Liver (tissue), 9 donors: Measurements from ENCODE around the gene IGFL3. TPM values are rescaled to one million over a fixed set of nuclear protein-coding genes. Genes with fewer than 3 reads are reported as not detected.

Experiments used
- DNase-seq: peaks from one replicate; pipeline ENCODE4 v3.0.0-alpha.2; 2017; ENCODE audit warnings: low spot score
- H3K27ac ChIP-seq, 2 donors: one replicate each; pipeline ENCODE4 v1.7.0; 2013; ENCODE audit warnings: inconsistent platforms in 2 of 2, low read length in 2 of 2, control low read depth in 1 of 2, low read depth in 1 of 2, mild to moderate bottlenecking in 1 of 2
- H3K27me3 ChIP-seq, 4 donors: one replicate each; pipeline versions ENCODE4 v1.6.1 to v1.7.0; 2013; ENCODE audit warnings: low read length in 3 of 4, inconsistent platforms in 1 of 4, mild to moderate bottlenecking in 1 of 4, moderate library complexity in 1 of 4; ENCODE audit not compliant: control insufficient read depth in 4 of 4, insufficient read depth in 4 of 4
- H3K36me3 ChIP-seq, 4 donors: one replicate each; pipeline versions ENCODE4 v1.6.1 to v1.7.0; 2013; ENCODE audit warnings: low read length in 3 of 4, mild to moderate bottlenecking in 3 of 4, low read depth in 1 of 4, moderate library complexity in 1 of 4; ENCODE audit not compliant: control insufficient read depth in 4 of 4, insufficient read depth in 3 of 4
- H3K4me1 ChIP-seq, 4 donors: one replicate each; pipeline versions ENCODE4 v1.6.1 to v1.7.0; 2013; ENCODE audit warnings: low read length in 3 of 4, mild to moderate bottlenecking in 3 of 4, moderate library complexity in 1 of 4; ENCODE audit not compliant: control insufficient read depth in 4 of 4, insufficient read depth in 4 of 4
- H3K4me3 ChIP-seq, 3 donors: one replicate each; pipeline versions ENCODE4 v1.6.1 to v1.7.0; 2013; ENCODE audit warnings: low read length in 3 of 3, control low read depth in 1 of 3, low read depth in 1 of 3, mild to moderate bottlenecking in 1 of 3
- H3K9ac ChIP-seq, 2 donors: one replicate each; pipeline ENCODE4 v1.7.0; 2013; ENCODE audit warnings: low read length in 2 of 2, mild to moderate bottlenecking in 2 of 2, moderate library complexity in 2 of 2, control low read depth in 1 of 2, low read depth in 1 of 2
- H3K9me3 ChIP-seq, 4 donors: one replicate each; pipeline versions ENCODE4 v1.6.1 to v1.7.0; 2013; ENCODE audit warnings: low read length in 3 of 4; ENCODE audit not compliant: control insufficient read depth in 4 of 4
- EGR1 ChIP-seq, 2 donors: IDR thresholded peaks; 2 replicates each; pipeline ENCODE4 v1.6.1; 2016 to 2018; ENCODE audit warnings: antibody characterized with exemption in 2 of 2, low read depth in 2 of 2
- FOXA1 ChIP-seq: IDR thresholded peaks from 2 replicates; pipeline ENCODE4 v1.6.1; 2016; ENCODE audit warnings: antibody characterized with exemption
- FOXA2 ChIP-seq: IDR thresholded peaks from 2 replicates; pipeline ENCODE4 v1.6.1; 2016; ENCODE audit warnings: antibody characterized with exemption
- GABPA ChIP-seq, 2 donors: IDR thresholded peaks in 1 of 2; conservative IDR thresholded peaks in 1 of 2; 2 replicates each; pipeline ENCODE4 v1.6.1; 2016; ENCODE audit warnings: antibody characterized with exemption in 2 of 2, mild to moderate bottlenecking in 1 of 2, moderate library complexity in 1 of 2
- HNF4A ChIP-seq, 2 donors: conservative IDR thresholded peaks; 2 replicates each; pipeline ENCODE4 v1.6.1; 2016; ENCODE audit warnings: antibody characterized with exemption in 2 of 2, mild to moderate bottlenecking in 2 of 2
- HNF4G ChIP-seq: IDR thresholded peaks from 2 replicates; pipeline ENCODE4 v1.6.1; 2016; ENCODE audit warnings: antibody characterized with exemption
- JUND ChIP-seq, 2 donors: IDR thresholded peaks; 2 replicates each; pipeline ENCODE4 v1.6.1; 2016; ENCODE audit warnings: antibody characterized with exemption in 2 of 2
- NR2F2 ChIP-seq: IDR thresholded peaks from 2 replicates; pipeline ENCODE4 v1.6.1; 2016; ENCODE audit warnings: antibody characterized with exemption
- RAD21 ChIP-seq, 2 donors: IDR thresholded peaks; 2 replicates each; pipeline ENCODE4 v1.6.1; 2016; ENCODE audit warnings: antibody characterized with exemption in 2 of 2, mild to moderate bottlenecking in 2 of 2
- RXRA ChIP-seq, 2 donors: IDR thresholded peaks; 2 replicates each; pipeline ENCODE4 v1.6.1; 2017 to 2018; ENCODE audit warnings: antibody characterized with exemption in 2 of 2, mild to moderate bottlenecking in 1 of 2
- SP1 ChIP-seq: IDR thresholded peaks from 2 replicates; pipeline ENCODE4 v1.6.1; 2018; ENCODE audit warnings: antibody characterized with exemption, mild to moderate bottlenecking
- TAF1 ChIP-seq: conservative IDR thresholded peaks from 2 replicates; pipeline ENCODE4 v1.6.1; 2016; ENCODE audit warnings: antibody characterized with exemption, mild to moderate bottlenecking
- YY1 ChIP-seq: IDR thresholded peaks from 2 replicates; pipeline ENCODE4 v1.6.1; 2016; ENCODE audit warnings: antibody characterized with exemption, mild to moderate bottlenecking
- WGBS: extraction: QIAGEN DNeasy Blood & Tissue Kit; methylation state at CpG from one replicate; pipeline ENCODE4 v1.1.7; 2013; 5-methylcytosine and 5-hydroxymethylcytosine counted together
- polyA plus RNA-seq, 2 donors: library from polyadenylated mRNA; stranded (reverse) in 1 of 2; unstranded in 1 of 2; fragments of 200-250 nt in 1 of 2; fragments of >200 nt in 1 of 2; fragmentation: Nextera tagmentation in 1 of 2; extraction: Ambion mirVana in 1 of 2; gene quantifications; one replicate each; pipeline versions ENCODE4 v1.2.1 to v1.2.3, GENCODE V29; 2013 to 2015
- total RNA-seq, 2 donors: library from RNA; depleted of rRNA; stranded (reverse); fragments of >200 nt; gene quantifications; one replicate each; pipeline ENCODE4 v1.2.3, GENCODE V29; 2014
- TF ChIP-seq, protein P1 (sequence below): fragments of 150-350 bp; IDR thresholded peaks from 2 replicates; pipeline ENCODE4 v1.5.1; 2017; ENCODE audit warnings: improper control_type of control experiment, low read depth, low read length; ENCODE audit not compliant: missing input control
- TF ChIP-seq, protein P2 (sequence below): IDR thresholded peaks from 2 replicates; pipeline ENCODE4 v1.6.1; 2016; ENCODE audit warnings: antibody characterized with exemption, mild to moderate bottlenecking
- TF ChIP-seq, protein P3 (sequence below): IDR thresholded peaks from 2 replicates; pipeline ENCODE4 v1.6.1; 2016; ENCODE audit warnings: antibody characterized with exemption
- TF ChIP-seq, protein P4 (sequence below): IDR thresholded peaks from 2 replicates; pipeline ENCODE4 v1.6.1; 2016; ENCODE audit warnings: antibody characterized with exemption
- donor health status: healthy.
- donor health status: healthy.
- donor health status: healthy.
- donor health status: healthy.
- donor health status: healthy.

The IGFL3 gene
- total and polyA plus RNA-seq, 4 donors = not detected

DNA sequence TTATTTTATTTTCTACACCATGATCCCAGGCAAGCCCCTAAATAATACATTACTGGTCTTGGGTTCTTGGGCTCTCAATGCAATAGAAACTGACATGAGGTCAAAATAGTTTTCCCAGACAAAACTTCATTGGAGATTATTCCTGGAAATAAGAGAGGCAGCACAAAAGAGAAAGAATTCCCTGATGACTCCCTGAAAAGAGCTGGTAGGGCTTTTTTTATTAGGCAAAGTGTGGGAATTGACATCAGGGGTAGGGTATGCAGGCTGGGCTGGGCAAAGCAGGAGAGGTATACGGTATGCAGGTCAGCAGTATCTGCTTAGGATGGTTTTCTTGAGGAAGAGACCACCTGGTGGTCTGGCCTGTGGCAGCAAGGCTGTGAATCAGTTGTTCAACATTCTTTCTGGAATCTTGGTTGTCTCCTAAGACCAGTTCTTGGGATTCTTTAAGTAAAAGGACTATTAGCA lies 9.3 kb upstream of the IGFL3 start:
- H3K27me3 ChIP-seq = peaks cover 0 to 6% (median 0%) of the 10 kb centered on the region in 4 donors
- WGBS = 93% methylated on average over 1 of the region's 1 CpG
- no peak overlapping the region for H3K27ac ChIP-seq
- H3K4me3 ChIP-seq = no peak overlapping the region
- no peak for DNase-seq
- no peak overlapping the region for H3K9ac ChIP-seq
- H3K4me1 ChIP-seq = no peaks in the 10 kb centered on the region
- no peaks in the 10 kb centered on the region for H3K9me3 ChIP-seq
- H3K36me3 ChIP-seq = no peaks in the 10 kb centered on the region
- TF ChIP-seq, protein P1, sequence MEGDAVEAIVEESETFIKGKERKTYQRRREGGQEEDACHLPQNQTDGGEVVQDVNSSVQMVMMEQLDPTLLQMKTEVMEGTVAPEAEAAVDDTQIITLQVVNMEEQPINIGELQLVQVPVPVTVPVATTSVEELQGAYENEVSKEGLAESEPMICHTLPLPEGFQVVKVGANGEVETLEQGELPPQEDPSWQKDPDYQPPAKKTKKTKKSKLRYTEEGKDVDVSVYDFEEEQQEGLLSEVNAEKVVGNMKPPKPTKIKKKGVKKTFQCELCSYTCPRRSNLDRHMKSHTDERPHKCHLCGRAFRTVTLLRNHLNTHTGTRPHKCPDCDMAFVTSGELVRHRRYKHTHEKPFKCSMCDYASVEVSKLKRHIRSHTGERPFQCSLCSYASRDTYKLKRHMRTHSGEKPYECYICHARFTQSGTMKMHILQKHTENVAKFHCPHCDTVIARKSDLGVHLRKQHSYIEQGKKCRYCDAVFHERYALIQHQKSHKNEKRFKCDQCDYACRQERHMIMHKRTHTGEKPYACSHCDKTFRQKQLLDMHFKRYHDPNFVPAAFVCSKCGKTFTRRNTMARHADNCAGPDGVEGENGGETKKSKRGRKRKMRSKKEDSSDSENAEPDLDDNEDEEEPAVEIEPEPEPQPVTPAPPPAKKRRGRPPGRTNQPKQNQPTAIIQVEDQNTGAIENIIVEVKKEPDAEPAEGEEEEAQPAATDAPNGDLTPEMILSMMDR = no peak
- TF ChIP-seq, protein P2, sequence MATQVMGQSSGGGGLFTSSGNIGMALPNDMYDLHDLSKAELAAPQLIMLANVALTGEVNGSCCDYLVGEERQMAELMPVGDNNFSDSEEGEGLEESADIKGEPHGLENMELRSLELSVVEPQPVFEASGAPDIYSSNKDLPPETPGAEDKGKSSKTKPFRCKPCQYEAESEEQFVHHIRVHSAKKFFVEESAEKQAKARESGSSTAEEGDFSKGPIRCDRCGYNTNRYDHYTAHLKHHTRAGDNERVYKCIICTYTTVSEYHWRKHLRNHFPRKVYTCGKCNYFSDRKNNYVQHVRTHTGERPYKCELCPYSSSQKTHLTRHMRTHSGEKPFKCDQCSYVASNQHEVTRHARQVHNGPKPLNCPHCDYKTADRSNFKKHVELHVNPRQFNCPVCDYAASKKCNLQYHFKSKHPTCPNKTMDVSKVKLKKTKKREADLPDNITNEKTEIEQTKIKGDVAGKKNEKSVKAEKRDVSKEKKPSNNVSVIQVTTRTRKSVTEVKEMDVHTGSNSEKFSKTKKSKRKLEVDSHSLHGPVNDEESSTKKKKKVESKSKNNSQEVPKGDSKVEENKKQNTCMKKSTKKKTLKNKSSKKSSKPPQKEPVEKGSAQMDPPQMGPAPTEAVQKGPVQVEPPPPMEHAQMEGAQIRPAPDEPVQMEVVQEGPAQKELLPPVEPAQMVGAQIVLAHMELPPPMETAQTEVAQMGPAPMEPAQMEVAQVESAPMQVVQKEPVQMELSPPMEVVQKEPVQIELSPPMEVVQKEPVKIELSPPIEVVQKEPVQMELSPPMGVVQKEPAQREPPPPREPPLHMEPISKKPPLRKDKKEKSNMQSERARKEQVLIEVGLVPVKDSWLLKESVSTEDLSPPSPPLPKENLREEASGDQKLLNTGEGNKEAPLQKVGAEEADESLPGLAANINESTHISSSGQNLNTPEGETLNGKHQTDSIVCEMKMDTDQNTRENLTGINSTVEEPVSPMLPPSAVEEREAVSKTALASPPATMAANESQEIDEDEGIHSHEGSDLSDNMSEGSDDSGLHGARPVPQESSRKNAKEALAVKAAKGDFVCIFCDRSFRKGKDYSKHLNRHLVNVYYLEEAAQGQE = no peak
- TF ChIP-seq, protein P3, sequence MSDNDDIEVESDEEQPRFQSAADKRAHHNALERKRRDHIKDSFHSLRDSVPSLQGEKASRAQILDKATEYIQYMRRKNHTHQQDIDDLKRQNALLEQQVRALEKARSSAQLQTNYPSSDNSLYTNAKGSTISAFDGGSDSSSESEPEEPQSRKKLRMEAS = no peak
- no peak for TF ChIP-seq RXRA (IDR thresholded peaks at IDR 0.05)
- no peak for TF ChIP-seq RAD21 (IDR thresholded peaks at IDR 0.05)

DNA sequence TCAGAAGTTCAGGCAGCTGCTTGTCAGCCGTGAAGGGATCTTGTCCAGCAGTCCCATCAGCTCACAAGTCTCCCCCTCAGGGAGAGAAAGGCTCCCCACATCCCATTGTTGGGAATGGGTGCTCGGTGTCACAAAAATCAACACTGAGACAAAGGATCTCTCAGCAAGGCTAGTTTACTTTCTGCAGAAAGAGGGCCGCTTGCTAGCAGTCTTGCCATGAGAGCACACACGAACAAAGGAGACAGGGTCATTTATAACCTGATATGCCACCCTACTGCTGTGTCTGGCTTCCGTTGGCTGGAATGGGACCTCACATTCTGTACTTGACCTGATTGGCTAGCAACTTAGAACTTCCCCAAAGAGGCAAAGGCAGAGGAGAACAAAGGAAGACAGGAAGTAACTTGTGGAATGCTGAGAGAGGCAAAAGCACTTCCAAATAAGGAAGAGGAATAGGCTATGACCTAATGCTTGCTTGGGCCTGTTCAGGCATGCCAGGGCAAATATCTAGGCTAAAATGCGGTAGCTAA lies 8.7 kb upstream of the IGFL3 start:
- Histone ChIP-seq H3K27me3 (peaks cover 0 to 6% (median 0%) of the 10 kb centered on the region in 4 donors), H3K27ac (no peak overlapping the region), H3K36me3 (no peaks in the 10 kb centered on the region), H3K9ac (no peak overlapping the region), H3K9me3 (no peaks in the 10 kb centered on the region), H3K4me3 (no peak overlapping the region), H3K4me1 (no peaks in the 10 kb centered on the region)
- DNase-seq = no peak
- 55% methylated on average over 6 of the region's 6 CpGs for WGBS
- TF ChIP-seq RAD21 (IDR thresholded peaks at IDR 0.05) (peak in 1 of 2 donors; percentile 9), HNF4G (no peak), GABPA (IDR thresholded peaks at IDR 0.05 in 1 of 2, conservative IDR thresholded peaks at IDR 0.05 in 1 of 2) (peak in 1 of 2 donors; percentile 8), SP1 (peak; percentile 42), NR2F2 (peak; percentile 76), EGR1 (IDR thresholded peaks at IDR 0.05; ENCODE audit: low read depth in 2 of 2) (no peak), RXRA (IDR thresholded peaks at IDR 0.05) (no peak), HNF4A (conservative IDR thresholded peaks at IDR 0.05) (no peak), YY1 (peak; percentile 13), TAF1 (no peak), FOXA1 (no peak), FOXA2 (no peak), JUND (IDR thresholded peaks at IDR 0.05) (peak in 1 of 2 donors; percentile 17)
- TF ChIP-seq, protein P2 = no peak
- TF ChIP-seq, protein P3 = no peak
- TF ChIP-seq, protein P4, sequence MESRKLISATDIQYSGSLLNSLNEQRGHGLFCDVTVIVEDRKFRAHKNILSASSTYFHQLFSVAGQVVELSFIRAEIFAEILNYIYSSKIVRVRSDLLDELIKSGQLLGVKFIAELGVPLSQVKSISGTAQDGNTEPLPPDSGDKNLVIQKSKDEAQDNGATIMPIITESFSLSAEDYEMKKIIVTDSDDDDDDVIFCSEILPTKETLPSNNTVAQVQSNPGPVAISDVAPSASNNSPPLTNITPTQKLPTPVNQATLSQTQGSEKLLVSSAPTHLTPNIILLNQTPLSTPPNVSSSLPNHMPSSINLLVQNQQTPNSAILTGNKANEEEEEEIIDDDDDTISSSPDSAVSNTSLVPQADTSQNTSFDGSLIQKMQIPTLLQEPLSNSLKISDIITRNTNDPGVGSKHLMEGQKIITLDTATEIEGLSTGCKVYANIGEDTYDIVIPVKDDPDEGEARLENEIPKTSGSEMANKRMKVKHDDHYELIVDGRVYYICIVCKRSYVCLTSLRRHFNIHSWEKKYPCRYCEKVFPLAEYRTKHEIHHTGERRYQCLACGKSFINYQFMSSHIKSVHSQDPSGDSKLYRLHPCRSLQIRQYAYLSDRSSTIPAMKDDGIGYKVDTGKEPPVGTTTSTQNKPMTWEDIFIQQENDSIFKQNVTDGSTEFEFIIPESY = no peak
- TF ChIP-seq, protein P1 = no peak
